ENCODE results near the gene ZNF627. TPM values are rescaled to one million over a fixed set of nuclear protein-coding genes. Genes with fewer than 3 reads are reported as not detected.
A peak's percentile ranks its signal among the peaks of the same experiment; 100 is the strongest.

Gene ZNF627
- 9.9 and 10.1 TPM in 2 replicates for polyA plus RNA-seq (2013)

- H2BK12ac ChIP-seq (ENCODE audit: low read length): peak within 1 kb of the TSS; percentile 51
- H3K4ac ChIP-seq (ENCODE audit: low read depth, low read length): peak within 1 kb of the TSS; percentile 96
- peaks cover 7% of the 10 kb centered on the region for H3K79me1 ChIP-seq (ENCODE audit: low read length)
- H3K9ac ChIP-seq (ENCODE audit: low read length): peak within 1 kb of the TSS; percentile 97
- peak within 1 kb of the TSS; percentile 96 for H2AK5ac ChIP-seq (ENCODE audit: low read length)
- peaks cover 4 to 8% of the 10 kb centered on the region in 2 experiments for H3K4me1 ChIP-seq (ENCODE audit: control insufficient read depth in 1 of 2, insufficient read depth in 2 of 2, low read length in 2 of 2)
- peak within 1 kb of the TSS; percentile 99 for H3K14ac ChIP-seq (ENCODE audit: low read length)
- H3K23ac ChIP-seq (ENCODE audit: low read length): no peak within 1 kb of the TSS
- H2BK120ac ChIP-seq (ENCODE audit: insufficient read depth, low read length, poor library complexity): peak within 1 kb of the TSS; percentile 96
- no peaks in the 10 kb centered on the region for H3K27me3 ChIP-seq (ENCODE audit: insufficient read depth, low read length)
- H4K91ac ChIP-seq (ENCODE audit: low read depth, low read length): peak within 1 kb of the TSS; percentile 97
- H3K27ac ChIP-seq (ENCODE audit: low read depth, low read length): peak within 1 kb of the TSS; percentile 92
- H4K12ac ChIP-seq (ENCODE audit: low read depth, low read length): peak within 1 kb of the TSS; percentile 100
- H3K79me2 ChIP-seq (ENCODE audit: control insufficient read depth, insufficient read depth, low read length, poor library complexity): peaks cover 21% of the 10 kb centered on the region
- peak; percentile 99 for DNase-seq
- H3K9me3 ChIP-seq (ENCODE audit: insufficient read depth, low read depth, low read length): no peaks in the 10 kb centered on the region
- WGBS (ENCODE audit: extremely low coverage, insufficient coverage, insufficient read length): no CpG with 5 or more reads among the region's 67 CpGs
- peak within 1 kb of the TSS; percentile 71 for H3K4me2 ChIP-seq (ENCODE audit: low read length)
- H4K8ac ChIP-seq (ENCODE audit: low read depth, low read length): peak within 1 kb of the TSS; percentile 100
- peak within 1 kb of the TSS; percentile 72 for H2AFZ ChIP-seq (ENCODE audit: insufficient read depth, low read length, poor library complexity)
- H3K4me3 ChIP-seq (ENCODE audit: low read depth, low read length): peak within 1 kb of the TSS; percentile 95
- peaks cover 7 to 8% of the 10 kb centered on the region in 2 experiments for H3K36me3 ChIP-seq (ENCODE audit: control insufficient read depth in 1 of 2, insufficient read depth in 2 of 2, low read length in 2 of 2)
- H3K18ac ChIP-seq (ENCODE audit: low read length): peak within 1 kb of the TSS; percentile 99
- H2BK5ac ChIP-seq (ENCODE audit: low read depth, low read length, poor library complexity): peak within 1 kb of the TSS; percentile 98
Measured at GRCh38 chr19:11597202-11598102, at the start of gene ZNF627. ZNF627 (plus strand) TSS chr19:11597483; CDS start chr19:11597628, 145 bp downstream.

GRCh38 chr19:11547929-11548700 is 49.2 kb upstream of the ZNF627 start:
- Histone ChIP-seq H3K27me3 (ENCODE audit: insufficient read depth, low read length) (no peaks in the 10 kb centered on the region), H3K4me2 (ENCODE audit: low read length) (no peak overlapping the region), H4K12ac (ENCODE audit: low read depth, low read length) (no peak overlapping the region), H3K36me3 (ENCODE audit: control insufficient read depth in 1 of 2, insufficient read depth in 2 of 2, low read length in 2 of 2) (peaks cover 59 to 67% of the 10 kb centered on the region in 2 experiments), H3K4ac (ENCODE audit: low read depth, low read length) (no peak overlapping the region), H3K4me3 (ENCODE audit: low read depth, low read length) (no peak overlapping the region), H3K9ac (ENCODE audit: low read length) (no peak overlapping the region), H3K79me2 (ENCODE audit: control insufficient read depth, insufficient read depth, low read length, poor library complexity) (no peaks in the 10 kb centered on the region), H4K8ac (ENCODE audit: low read depth, low read length) (no peak overlapping the region), H3K23ac (ENCODE audit: low read length) (no peak overlapping the region), H3K9me3 (ENCODE audit: insufficient read depth, low read depth, low read length) (peaks cover 3% of the 10 kb centered on the region), H2AK5ac (ENCODE audit: low read length) (no peak overlapping the region), H3K4me1 (ENCODE audit: control insufficient read depth in 1 of 2, insufficient read depth in 2 of 2, low read length in 2 of 2) (no peaks in the 10 kb centered on the region), H4K91ac (ENCODE audit: low read depth, low read length) (no peak overlapping the region), H2BK120ac (ENCODE audit: insufficient read depth, low read length, poor library complexity) (no peak overlapping the region), H3K18ac (ENCODE audit: low read length) (no peak overlapping the region), H2AFZ (ENCODE audit: insufficient read depth, low read length, poor library complexity) (no peak overlapping the region), H3K14ac (ENCODE audit: low read length) (no peak overlapping the region), H3K27ac (ENCODE audit: low read depth, low read length) (no peak overlapping the region), H2BK12ac (ENCODE audit: low read length) (no peak overlapping the region), H2BK5ac (ENCODE audit: low read depth, low read length, poor library complexity) (no peak overlapping the region), H3K79me1 (ENCODE audit: low read length) (no peaks in the 10 kb centered on the region)
- WGBS (ENCODE audit: extremely low coverage, insufficient coverage, insufficient read length): no CpG with 5 or more reads among the region's 14 CpGs
- no peak for DNase-seq

- H3K4me1 ChIP-seq (ENCODE audit: control insufficient read depth in 1 of 2, insufficient read depth in 2 of 2, low read length in 2 of 2): no peaks in the 10 kb centered on the region
- WGBS (ENCODE audit: extremely low coverage, insufficient coverage, insufficient read length): no CpG with 5 or more reads among the region's 24 CpGs
Measured at GRCh38 chr19:11549386-11549953, 47.8 kb upstream of the ZNF627 start.

DNA sequence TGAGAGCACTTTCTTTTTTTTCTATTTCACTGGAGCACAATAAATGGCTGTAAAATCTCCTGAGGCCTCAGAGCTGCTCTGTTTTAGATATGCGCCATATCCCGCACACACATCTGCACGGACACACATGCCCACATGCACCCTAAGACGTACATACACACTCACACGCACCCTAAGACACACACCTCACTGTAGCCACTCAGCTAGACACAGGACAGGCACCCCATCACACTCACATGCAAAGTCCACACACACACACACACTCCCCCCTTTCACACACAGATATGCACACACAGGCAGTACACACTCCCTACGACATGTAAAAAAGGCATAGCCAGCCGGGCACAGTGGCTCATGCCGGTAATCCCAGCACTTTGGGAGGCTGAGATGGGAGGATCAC is 47.0 kb upstream of the ZNF627 start:
- DNase-seq: no peak
- no peak overlapping the region for H2BK120ac ChIP-seq (ENCODE audit: insufficient read depth, low read length, poor library complexity)
- no peak overlapping the region for H3K23ac ChIP-seq (ENCODE audit: low read length)
- no peaks in the 10 kb centered on the region for H3K27me3 ChIP-seq (ENCODE audit: insufficient read depth, low read length)
- no peak overlapping the region for H4K8ac ChIP-seq (ENCODE audit: low read depth, low read length)
- H3K4me3 ChIP-seq (ENCODE audit: low read depth, low read length): no peak overlapping the region
- H3K14ac ChIP-seq (ENCODE audit: low read length): no peak overlapping the region
- no peaks in the 10 kb centered on the region for H3K79me1 ChIP-seq (ENCODE audit: low read length)
- H3K18ac ChIP-seq (ENCODE audit: low read length): no peak overlapping the region
- H3K9ac ChIP-seq (ENCODE audit: low read length): no peak overlapping the region
- H2BK12ac ChIP-seq (ENCODE audit: low read length): no peak overlapping the region
- H2AFZ ChIP-seq (ENCODE audit: insufficient read depth, low read length, poor library complexity): no peak overlapping the region
- no peak overlapping the region for H3K27ac ChIP-seq (ENCODE audit: low read depth, low read length)
- H4K91ac ChIP-seq (ENCODE audit: low read depth, low read length): no peak overlapping the region
- H3K79me2 ChIP-seq (ENCODE audit: control insufficient read depth, insufficient read depth, low read length, poor library complexity): no peaks in the 10 kb centered on the region
- no peak overlapping the region for H3K4ac ChIP-seq (ENCODE audit: low read depth, low read length)
- H3K4me2 ChIP-seq (ENCODE audit: low read length): no peak overlapping the region
- no peak overlapping the region for H2AK5ac ChIP-seq (ENCODE audit: low read length)
- H3K9me3 ChIP-seq (ENCODE audit: insufficient read depth, low read depth, low read length): peaks cover 3% of the 10 kb centered on the region
- H2BK5ac ChIP-seq (ENCODE audit: low read depth, low read length, poor library complexity): no peak overlapping the region
- WGBS (ENCODE audit: extremely low coverage, insufficient coverage, insufficient read length): no CpG with 5 or more reads among the region's 8 CpGs
- H3K36me3 ChIP-seq (ENCODE audit: control insufficient read depth in 1 of 2, insufficient read depth in 2 of 2, low read length in 2 of 2): peaks cover 69 to 70% of the 10 kb centered on the region in 2 experiments
- H3K4me1 ChIP-seq (ENCODE audit: control insufficient read depth in 1 of 2, insufficient read depth in 2 of 2, low read length in 2 of 2): no peaks in the 10 kb centered on the region
- H4K12ac ChIP-seq (ENCODE audit: low read depth, low read length): no peak overlapping the region

More at GRCh38 chr19:11549386-11549953, 47.8 kb upstream of the ZNF627 start:
- Histone ChIP-seq H4K12ac (ENCODE audit: low read depth, low read length) (no peak overlapping the region), H3K23ac (ENCODE audit: low read length) (no peak overlapping the region), H2BK120ac (ENCODE audit: insufficient read depth, low read length, poor library complexity) (no peak overlapping the region), H4K8ac (ENCODE audit: low read depth, low read length) (no peak overlapping the region), H3K9me3 (ENCODE audit: insufficient read depth, low read depth, low read length) (peaks cover 3% of the 10 kb centered on the region), H2AK5ac (ENCODE audit: low read length) (no peak overlapping the region), H3K27me3 (ENCODE audit: insufficient read depth, low read length) (no peaks in the 10 kb centered on the region), H3K14ac (ENCODE audit: low read length) (no peak overlapping the region), H2AFZ (ENCODE audit: insufficient read depth, low read length, poor library complexity) (no peak overlapping the region), H3K79me1 (ENCODE audit: low read length) (no peaks in the 10 kb centered on the region), H3K4me2 (ENCODE audit: low read length) (no peak overlapping the region), H3K18ac (ENCODE audit: low read length) (no peak overlapping the region), H2BK5ac (ENCODE audit: low read depth, low read length, poor library complexity) (no peak overlapping the region), H3K79me2 (ENCODE audit: control insufficient read depth, insufficient read depth, low read length, poor library complexity) (no peaks in the 10 kb centered on the region), H3K4me3 (ENCODE audit: low read depth, low read length) (no peak overlapping the region), H3K9ac (ENCODE audit: low read length) (no peak overlapping the region), H4K91ac (ENCODE audit: low read depth, low read length) (no peak overlapping the region), H2BK12ac (ENCODE audit: low read length) (no peak overlapping the region), H3K27ac (ENCODE audit: low read depth, low read length) (no peak overlapping the region), H3K36me3 (ENCODE audit: control insufficient read depth in 1 of 2, insufficient read depth in 2 of 2, low read length in 2 of 2) (peaks cover 68 to 73% of the 10 kb centered on the region in 2 experiments), H3K4ac (ENCODE audit: low read depth, low read length) (no peak overlapping the region)
- no peak for DNase-seq
